HuH-7.5 (cell line): ENCODE data around the gene ARHGAP11A.

Experiments
- DNase-seq: peaks from one replicate; pipeline ENCODE4 v3.0.0; 2011; ENCODE audit warnings: low spot score

The ARHGAP11A gene

GRCh38 chr15:32657198-32657883 is 42.0 kb downstream of the ARHGAP11A start:
- no peak for DNase-seq

GRCh38 chr15:32657941-32658340 is 42.6 kb downstream of the ARHGAP11A start:
- no peak for DNase-seq

DNA sequence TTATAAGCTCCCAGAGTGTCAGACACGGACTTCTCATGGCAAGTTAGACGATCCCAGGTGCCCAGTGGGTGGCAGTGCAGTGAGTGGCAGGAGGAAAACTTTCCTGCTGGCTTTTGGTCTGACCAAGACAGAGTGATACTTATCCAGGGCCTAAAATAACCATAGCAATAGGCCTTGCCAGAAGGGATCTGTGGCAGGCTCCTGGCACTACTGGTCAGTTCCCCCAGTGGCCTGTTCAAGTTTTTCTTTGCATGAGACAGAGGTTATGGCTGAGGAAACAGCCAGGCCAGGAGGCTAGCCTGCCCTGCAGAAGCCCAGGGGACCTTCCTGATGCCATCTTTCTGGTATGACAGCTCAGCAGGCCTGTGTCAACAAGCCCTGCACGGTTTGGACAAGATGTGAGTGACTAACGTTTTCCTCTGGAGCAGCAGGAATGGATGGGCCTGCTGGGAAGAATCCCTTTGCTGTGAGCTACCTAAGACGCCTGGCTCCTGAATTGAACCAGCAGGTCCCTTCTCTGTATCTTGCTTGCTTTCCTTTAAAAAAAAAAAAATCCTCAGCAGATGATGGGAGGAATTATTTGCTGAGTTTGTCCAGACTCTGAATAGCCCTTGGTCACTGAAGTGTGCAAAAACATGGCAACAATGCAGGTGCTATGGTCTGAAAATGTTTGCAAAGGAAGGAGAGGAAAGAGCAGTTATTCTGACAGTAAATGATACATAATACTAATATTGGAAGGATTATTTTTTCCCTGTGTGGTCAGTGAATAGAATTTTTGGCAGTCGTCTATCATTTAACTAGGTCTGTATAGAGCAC is 44.2 kb downstream of the ARHGAP11A start:
- DNase-seq, result no peak

GRCh38 chr15:32663671-32664070 is 48.4 kb downstream of the ARHGAP11A start:
- no peak for DNase-seq

GRCh38 chr15:32664796-32665195 is 49.5 kb downstream of the ARHGAP11A start:
- DNase-seq, result no peak

DNA sequence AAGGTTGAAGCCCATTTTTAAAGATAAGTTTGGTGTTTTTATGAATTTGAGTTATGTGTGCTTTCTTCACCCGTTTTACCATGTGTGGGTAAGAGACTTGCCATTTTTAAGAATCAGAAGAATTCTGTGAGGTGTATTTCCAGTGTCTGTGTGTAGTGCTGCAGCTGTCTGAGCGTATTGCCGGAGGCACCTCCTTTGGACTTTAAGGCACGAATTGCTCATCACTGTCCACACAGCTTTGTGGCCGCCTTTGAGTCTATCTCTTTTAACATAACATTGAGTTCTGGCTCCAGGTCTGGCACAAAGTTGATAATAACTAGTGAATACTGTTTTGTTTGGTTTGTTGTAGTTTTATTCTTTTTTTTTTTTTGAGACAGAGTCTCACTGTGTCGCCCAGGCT is 52.0 kb downstream of the ARHGAP11A start:
- no peak for DNase-seq

DNA sequence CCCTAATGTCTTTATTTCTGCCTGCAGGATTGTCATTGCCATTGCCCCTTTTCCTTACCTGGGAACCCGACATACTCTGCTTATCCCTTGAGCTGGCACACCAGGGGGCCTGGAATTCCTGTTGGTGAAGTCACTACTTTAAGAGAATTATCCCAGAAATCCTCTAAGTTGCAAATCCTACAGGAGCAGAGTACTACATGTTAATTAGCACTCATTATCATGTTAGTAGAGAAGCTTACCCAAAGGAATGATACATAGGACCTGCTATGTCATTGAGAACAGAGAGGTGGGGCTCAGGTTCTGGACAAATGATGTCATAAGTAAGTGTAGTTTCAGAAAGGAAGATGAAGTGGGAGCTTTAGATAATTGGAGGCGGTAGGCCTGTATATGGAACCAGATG is 53.6 kb downstream of the ARHGAP11A start:
- no peak for DNase-seq

DNA sequence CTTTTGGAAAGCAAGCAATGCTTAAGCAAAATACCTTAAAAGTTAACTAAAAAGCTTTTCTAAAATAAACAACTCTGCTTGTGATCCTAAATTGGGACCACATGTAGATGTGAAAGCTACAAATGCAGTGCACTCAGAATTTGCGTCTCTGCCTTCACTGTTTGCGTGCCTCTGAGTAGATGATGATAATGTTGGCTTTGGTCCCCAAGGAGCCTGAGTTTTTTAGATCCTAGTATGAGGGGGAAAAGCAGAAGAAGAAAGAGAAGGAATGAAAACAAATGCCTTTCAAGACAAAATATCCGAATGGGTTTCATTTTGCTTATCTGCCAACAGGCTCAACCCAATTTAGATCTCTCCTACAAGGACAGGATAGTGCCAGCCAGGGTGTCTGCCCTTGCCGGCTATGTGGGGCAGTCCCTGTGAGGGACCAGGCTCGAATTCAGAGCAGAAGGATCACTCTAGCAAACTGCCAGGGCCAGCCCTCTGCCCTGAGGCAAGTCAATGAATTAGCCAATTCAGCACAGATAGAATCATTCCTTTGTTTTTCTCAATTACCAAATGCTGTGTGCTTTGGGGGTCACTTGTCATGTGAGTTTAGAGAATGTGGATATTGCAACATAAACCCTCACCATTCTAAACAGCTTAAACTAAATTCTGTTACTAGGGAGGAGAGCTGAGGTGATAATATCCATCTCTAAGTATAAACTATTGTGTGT is 54.8 kb downstream of the ARHGAP11A start:
- peak; percentile 16 for DNase-seq

GRCh38 chr15:32670623-32671022 is 55.3 kb downstream of the ARHGAP11A start:
- no peak for DNase-seq

- no peak for DNase-seq
Measured at GRCh38 chr15:32671339-32672325, 56.3 kb downstream of the ARHGAP11A start.

- DNase-seq, result no peak
Measured at GRCh38 chr15:32674681-32675080, 59.4 kb downstream of the ARHGAP11A start.

DNA sequence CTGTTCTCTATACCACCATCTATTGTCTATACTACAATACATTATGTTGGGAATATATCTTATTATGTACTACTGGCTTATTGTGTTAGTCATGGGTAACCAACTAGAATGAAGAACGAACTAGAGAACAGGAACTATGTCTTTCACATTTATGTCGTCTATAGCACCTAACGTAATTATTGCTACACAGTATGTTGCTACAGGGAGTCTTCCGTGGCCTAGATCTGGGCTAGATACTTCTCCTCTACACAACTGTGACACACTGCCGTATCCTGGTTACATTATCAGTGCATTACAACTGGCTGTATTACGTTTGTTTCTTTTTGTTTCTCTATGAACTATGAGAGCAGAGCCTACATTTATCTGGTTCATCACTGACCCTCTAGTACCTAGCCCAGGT is 60.2 kb downstream of the ARHGAP11A start:
- no peak for DNase-seq

- no peak for DNase-seq
Measured at GRCh38 chr15:32676169-32676568, 60.9 kb downstream of the ARHGAP11A start.

- DNase-seq, result peak; percentile 36
Measured at GRCh38 chr15:32677238-32677750, 62.0 kb downstream of the ARHGAP11A start.

DNA sequence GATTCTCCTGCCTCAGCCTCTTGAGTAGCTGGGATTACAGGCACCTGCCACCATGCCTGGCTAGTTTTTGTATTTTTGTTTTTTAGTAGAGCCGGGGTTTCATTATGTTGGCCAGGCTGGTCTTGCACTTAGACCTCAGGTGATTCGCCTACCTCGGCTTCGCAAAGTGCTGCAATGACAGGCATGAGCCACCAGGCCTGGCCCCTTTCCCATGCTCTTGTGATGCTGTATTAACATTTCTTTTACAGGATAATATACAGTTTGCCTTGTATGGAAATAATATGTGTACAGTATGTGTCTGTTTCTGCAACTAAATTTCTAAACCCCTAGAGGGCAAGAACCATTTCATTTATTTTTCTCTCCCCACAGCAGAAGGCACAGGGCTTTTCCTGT is 64.0 kb downstream of the ARHGAP11A start:
- DNase-seq, result no peak

DNA sequence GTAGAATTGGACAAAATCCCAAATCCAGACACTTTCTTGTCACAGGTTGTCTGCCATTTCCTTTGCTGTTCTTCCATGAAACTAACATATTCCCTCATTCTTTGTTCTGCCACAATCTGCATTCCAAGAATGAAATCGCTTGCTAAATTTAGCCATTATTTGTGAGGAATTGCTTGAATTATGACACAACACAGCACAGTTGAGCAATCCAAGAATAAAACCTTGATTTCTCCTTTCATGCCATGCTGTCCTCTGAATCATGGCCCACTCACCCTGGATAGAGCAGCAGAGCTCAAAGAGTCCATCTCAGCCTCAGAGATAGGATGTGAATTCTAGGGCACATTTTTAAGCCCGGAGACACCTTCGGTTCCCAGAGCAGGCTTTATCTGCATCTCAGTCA is 67.3 kb downstream of the ARHGAP11A start:
- no peak for DNase-seq

GRCh38 chr15:32682977-32683630 is 67.8 kb downstream of the ARHGAP11A start:
- DNase-seq, result no peak

DNA sequence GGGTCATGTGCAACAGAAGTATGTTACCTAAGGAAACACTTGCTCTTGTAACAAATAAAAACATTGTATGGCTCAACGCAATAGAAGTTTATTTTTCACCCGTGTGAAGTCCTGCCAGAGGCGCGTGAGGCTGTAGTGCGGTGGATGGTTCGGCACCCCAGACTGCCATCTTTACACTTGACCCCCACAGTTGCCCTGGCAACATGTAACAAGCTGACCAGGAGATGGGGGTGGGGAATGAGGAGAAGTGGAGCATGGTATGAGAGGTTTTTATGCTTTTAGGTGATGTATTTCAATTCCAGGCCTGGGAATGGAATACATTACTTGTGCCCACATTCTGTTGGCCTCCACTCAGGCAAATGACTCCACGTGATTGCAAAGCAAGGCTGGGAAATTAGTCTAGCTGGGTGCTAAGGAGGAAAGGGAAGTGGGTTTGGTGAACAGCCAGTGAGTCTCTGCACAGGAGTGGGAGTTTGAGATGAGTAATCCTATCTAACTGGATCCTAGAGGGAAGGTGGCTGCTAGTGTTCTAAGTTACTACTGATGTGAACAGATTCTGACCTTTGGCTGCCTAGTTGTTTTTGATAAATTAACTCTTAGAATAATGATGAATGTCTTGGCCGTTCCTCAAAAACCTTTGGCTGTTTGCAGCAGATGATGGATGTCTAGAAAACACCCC is 68.7 kb downstream of the ARHGAP11A start:
- DNase-seq, result no peak

GRCh38 chr15:32685576-32685975 is 70.3 kb downstream of the ARHGAP11A start:
- DNase-seq, result no peak

DNA sequence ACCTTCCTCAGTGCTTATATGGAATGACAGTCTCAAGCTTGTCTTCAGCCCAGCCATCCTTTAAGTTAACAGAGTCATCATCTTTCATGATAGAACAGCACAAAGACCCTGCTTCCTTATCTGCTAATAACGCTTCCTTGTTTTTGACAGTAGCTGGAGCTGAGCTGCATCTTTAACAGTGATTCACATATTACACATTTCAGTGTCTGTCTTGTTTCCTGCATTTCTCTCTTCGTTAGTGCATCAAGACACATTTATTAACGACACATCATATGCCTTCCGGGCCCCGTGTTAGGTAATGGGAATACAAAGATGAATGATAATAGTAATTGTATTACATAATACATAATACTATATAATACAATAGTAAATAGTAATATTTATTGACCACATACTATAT is 72.3 kb downstream of the ARHGAP11A start:
- no peak for DNase-seq
